Cardiac muscle cell (in vitro differentiated cells and primary cell): ENCODE data around the gene HOXB1. TPM values are rescaled to one million over a fixed set of nuclear protein-coding genes. Genes with fewer than 3 reads are reported as not detected.
A peak's percentile ranks its signal among the peaks of the same experiment; 100 is the strongest.

Experiments
- DNase-seq, 2 donors: peaks; one replicate each; pipeline versions ENCODE4 v3.0.0 to v3.0.0-alpha.2; 2010 to 2017; ENCODE audit warnings: low read depth in 1 of 2, low spot score in 1 of 2
- H3K27ac ChIP-seq: fragments of 200-600 bp; sonication (generic); 2 replicates; pipeline ENCODE4 v1.5.1; 2016
- H3K27me3 ChIP-seq: fragments of 200-600 bp; sonication (generic); 2 replicates; pipeline ENCODE4 v1.6.0; 2016; ENCODE audit warnings: control low read depth
- H3K36me3 ChIP-seq: fragments of 200-600 bp; sonication (generic); 2 replicates; pipeline ENCODE4 v1.5.1; 2016; ENCODE audit warnings: control low read depth
- H3K4me1 ChIP-seq: fragments of 200-600 bp; sonication (generic); 2 replicates; pipeline ENCODE4 v1.8.1; 2017; ENCODE audit warnings: low read depth, mild to moderate bottlenecking, mixed run types
- H3K4me3 ChIP-seq: fragments of 200-600 bp; sonication (generic); 2 replicates; pipeline ENCODE4 v1.5.1; 2016; ENCODE audit warnings: mild to moderate bottlenecking
- H3K9me3 ChIP-seq: fragments of 200-600 bp; sonication (generic); 2 replicates; pipeline ENCODE4 v1.5.1; 2017; ENCODE audit warnings: low read depth, mild to moderate bottlenecking, control low read depth
- CTCF ChIP-seq: IDR thresholded peaks from 2 replicates; pipeline ENCODE4 v1.5.1; 2012; ENCODE audit warnings: low read depth, mild to moderate bottlenecking, low read length
- polyA plus RNA-seq: library from polyadenylated mRNA; unstranded; fragments of >200 nt; fragmentation: Nextera tagmentation; extraction: Ambion mirVana; gene quantifications from 2 replicates; pipeline ENCODE4 v1.2.1, GENCODE V29; 2016
- total RNA-seq: library from RNA; depleted of rRNA; stranded (reverse); fragments of >200 nt; gene quantifications from 2 replicates; pipeline ENCODE4 v1.2.3, GENCODE V29; 2016

The HOXB1 gene
- total and polyA plus RNA-seq, 2 experiments from 2014 or later: 6.6 to 9.1 TPM

- H3K27ac ChIP-seq: peak overlapping the region; percentile 61
Observed at GRCh38 chr17:48527547-48527932, 3.3 kb downstream of the HOXB1 start.

GRCh38 chr17:48526608-48527546 is 3.9 kb downstream of the HOXB1 start:
- Histone ChIP-seq H3K27ac (peak overlapping the region; percentile 61), H3K36me3 (no peaks in the 10 kb centered on the region), H3K4me1 (peaks cover 72% of the 10 kb centered on the region), H3K27me3 (no peaks in the 10 kb centered on the region), H3K4me3 (no peak overlapping the region), H3K9me3 (no peaks in the 10 kb centered on the region)
- DNase-seq: peak in 1 of 2 donors; percentile 49
- no peak for TF ChIP-seq CTCF

More at GRCh38 chr17:48527547-48527932, 3.3 kb downstream of the HOXB1 start:
- no peaks in the 10 kb centered on the region for H3K36me3 ChIP-seq
- no peak for DNase-seq
- no peak overlapping the region for H3K4me3 ChIP-seq
- peaks cover 73% of the 10 kb centered on the region for H3K4me1 ChIP-seq
- no peak for TF ChIP-seq CTCF
- H3K27me3 ChIP-seq: no peaks in the 10 kb centered on the region
- H3K9me3 ChIP-seq: no peaks in the 10 kb centered on the region

- peak overlapping the region; percentile 53 for H3K27ac ChIP-seq
- no peak for DNase-seq
- H3K36me3 ChIP-seq: no peaks in the 10 kb centered on the region
- peaks cover 39% of the 10 kb centered on the region for H3K4me1 ChIP-seq
- TF ChIP-seq CTCF: peak; percentile 32
- H3K4me3 ChIP-seq: no peak overlapping the region
- H3K27me3 ChIP-seq: no peaks in the 10 kb centered on the region
- H3K9me3 ChIP-seq: no peaks in the 10 kb centered on the region
Observed at GRCh38 chr17:48523010-48523409, 7.8 kb downstream of the HOXB1 start.

GRCh38 chr17:48522031-48522653 is 8.7 kb downstream of the HOXB1 start:
- Histone ChIP-seq H3K27me3 (no peaks in the 10 kb centered on the region), H3K27ac (peak overlapping the region; percentile 53), H3K4me1 (peaks cover 31% of the 10 kb centered on the region), H3K9me3 (no peaks in the 10 kb centered on the region), H3K4me3 (no peak overlapping the region), H3K36me3 (no peaks in the 10 kb centered on the region)
- TF ChIP-seq CTCF: no peak
- peak; percentile 34 to 87 for DNase-seq

- Histone ChIP-seq H3K27ac (no peak overlapping the region), H3K4me1 (peaks cover 17% of the 10 kb centered on the region), H3K4me3 (no peak overlapping the region), H3K9me3 (no peaks in the 10 kb centered on the region), H3K27me3 (no peaks in the 10 kb centered on the region), H3K36me3 (no peaks in the 10 kb centered on the region)
- DNase-seq: no peak
- TF ChIP-seq CTCF: no peak
Observed at GRCh38 chr17:48520631-48521079, 10.2 kb downstream of the HOXB1 start.
